ENCODE data around the gene MB21D2. TPM values are rescaled to one million over a fixed set of nuclear protein-coding genes. Genes with fewer than 3 reads are reported as not detected.

The MB21D2 gene
- total and polyA plus RNA-seq, 12 donors, result 1.4 to 16.8 (median 5.8) TPM

DNA sequence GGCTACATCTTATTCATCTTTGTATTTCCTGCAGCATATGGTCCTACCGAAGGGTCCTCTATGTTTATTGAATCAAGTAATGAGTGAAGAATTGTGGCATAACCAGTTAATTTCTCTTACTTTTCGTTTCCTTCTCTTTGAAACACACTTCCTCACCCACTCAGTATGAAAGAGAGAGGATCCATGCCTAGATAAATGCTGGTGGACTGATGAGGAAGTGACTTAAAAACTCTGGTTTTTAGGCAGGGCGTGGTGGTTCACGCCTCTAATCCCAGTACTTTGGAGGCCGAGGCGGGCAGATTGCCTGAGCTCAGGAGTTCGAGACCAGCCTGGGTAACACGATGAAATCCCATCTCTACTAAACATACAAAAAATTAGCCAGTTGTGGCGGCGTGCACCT lies 2.2 kb upstream of the MB21D2 start:
- intact Hi-C loops (cut with DNase I), result loop anchor here (5.0 to 10.0 kb wide), 2 partner anchors 85 to 103 kb away; no protein-coding TSS in a partner anchor
- TF ChIP-seq, protein P1, sequence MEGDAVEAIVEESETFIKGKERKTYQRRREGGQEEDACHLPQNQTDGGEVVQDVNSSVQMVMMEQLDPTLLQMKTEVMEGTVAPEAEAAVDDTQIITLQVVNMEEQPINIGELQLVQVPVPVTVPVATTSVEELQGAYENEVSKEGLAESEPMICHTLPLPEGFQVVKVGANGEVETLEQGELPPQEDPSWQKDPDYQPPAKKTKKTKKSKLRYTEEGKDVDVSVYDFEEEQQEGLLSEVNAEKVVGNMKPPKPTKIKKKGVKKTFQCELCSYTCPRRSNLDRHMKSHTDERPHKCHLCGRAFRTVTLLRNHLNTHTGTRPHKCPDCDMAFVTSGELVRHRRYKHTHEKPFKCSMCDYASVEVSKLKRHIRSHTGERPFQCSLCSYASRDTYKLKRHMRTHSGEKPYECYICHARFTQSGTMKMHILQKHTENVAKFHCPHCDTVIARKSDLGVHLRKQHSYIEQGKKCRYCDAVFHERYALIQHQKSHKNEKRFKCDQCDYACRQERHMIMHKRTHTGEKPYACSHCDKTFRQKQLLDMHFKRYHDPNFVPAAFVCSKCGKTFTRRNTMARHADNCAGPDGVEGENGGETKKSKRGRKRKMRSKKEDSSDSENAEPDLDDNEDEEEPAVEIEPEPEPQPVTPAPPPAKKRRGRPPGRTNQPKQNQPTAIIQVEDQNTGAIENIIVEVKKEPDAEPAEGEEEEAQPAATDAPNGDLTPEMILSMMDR (IDR thresholded peaks at IDR 0.05), result no peak
- TF ChIP-seq POLR2A (IDR thresholded peaks at IDR 0.05), result no peak
- H3K9me3 ChIP-seq (replicated peaks in 1 of 3), result no peaks in the 10 kb centered on the region
- H3K4me3 ChIP-seq, result no peak overlapping the region
- H3K27me3 ChIP-seq, result no peaks in the 10 kb centered on the region
- no peak overlapping the region for H3K27ac ChIP-seq
- no peak for DNase-seq
- 73 to 87% (median 82%) methylated on average over 10 of the region's 10 CpGs for WGBS, 4 donors
- peaks cover 0 to 20% of the 10 kb centered on the region in 2 donors for H3K4me1 ChIP-seq (replicated peaks in 1 of 2)
- no peaks in the 10 kb centered on the region for H3K36me3 ChIP-seq (replicated peaks in 1 of 2)

DNA sequence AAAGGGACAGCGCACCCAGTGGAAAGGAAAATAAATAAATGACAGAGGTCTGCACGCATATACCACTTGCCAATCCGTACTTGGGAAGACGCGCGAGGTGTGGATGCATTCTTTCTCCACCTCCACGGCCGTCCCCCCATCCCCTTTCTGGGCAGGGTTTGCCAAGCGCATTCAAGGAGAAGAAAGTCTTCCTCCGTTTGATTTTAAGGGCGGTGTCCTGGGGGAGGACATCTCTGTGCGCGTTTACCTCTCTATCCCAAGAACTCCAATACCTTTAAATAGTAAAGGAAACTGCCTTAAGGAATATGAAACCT lies 576 bp upstream of the MB21D2 start:
- Histone ChIP-seq H3K36me3 (replicated peaks in 1 of 2) (no peaks in the 10 kb centered on the region), H3K27me3 (no peaks in the 10 kb centered on the region), H3K27ac (peak overlapping the region; percentile 2 to 93 (median 90)), H3K4me3 (peak overlapping the region in 2 of 4 donors; percentile 75 to 91), H3K9me3 (replicated peaks in 1 of 3) (no peaks in the 10 kb centered on the region), H3K4me1 (replicated peaks in 1 of 2) (peaks cover 0 to 20% of the 10 kb centered on the region in 2 donors)
- DNase-seq, result no peak
- 0 to 2% (median 2%) methylated on average over 12 to 13 of the region's 13 CpGs for WGBS, 4 donors
- TF ChIP-seq POLR2A (IDR thresholded peaks at IDR 0.05), result no peak
- TF ChIP-seq, protein P1 (IDR thresholded peaks at IDR 0.05), result peak in 4 of 6 experiments; percentile 11 to 33 (median 26)
- intact Hi-C loops (cut with DNase I), result loop anchor here (5.0 to 10.0 kb wide), 2 partner anchors 83 to 101 kb away; no protein-coding TSS in a partner anchor

DNA sequence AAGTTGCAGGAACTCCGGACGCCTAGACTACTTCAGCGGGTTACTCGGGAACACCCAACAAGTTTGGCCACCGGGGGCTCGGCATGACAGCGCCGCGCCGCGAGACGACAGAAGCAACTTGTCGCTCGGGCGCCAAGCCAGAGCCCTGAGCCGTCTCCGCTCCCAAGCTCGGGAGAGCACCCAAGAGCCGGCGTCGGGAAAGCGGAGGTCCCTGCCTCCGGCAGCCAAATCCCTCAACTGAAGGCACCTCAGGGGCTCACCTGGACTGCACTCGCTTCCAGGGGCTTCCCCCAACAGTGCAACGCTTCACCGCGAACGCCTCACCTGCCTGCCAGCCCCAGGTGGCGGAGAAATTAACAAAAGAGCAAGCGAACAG lies 640 bp downstream of the MB21D2 start:
- intact Hi-C loops (cut with DNase I), result loop anchor here (5.0 to 10.0 kb wide), 2 partner anchors 82 to 100 kb away; no protein-coding TSS in a partner anchor
- peak; percentile 67 to 84 (median 79) for DNase-seq
- H3K9me3 ChIP-seq (replicated peaks in 1 of 3), result no peaks in the 10 kb centered on the region
- WGBS, 4 donors, result 0 to 3% (median 1%) methylated on average over 6 to 30 of the region's 30 CpGs
- H3K36me3 ChIP-seq (replicated peaks in 1 of 2), result no peaks in the 10 kb centered on the region
- no peaks in the 10 kb centered on the region for H3K27me3 ChIP-seq
- H3K27ac ChIP-seq, result peak overlapping the region; percentile 2 to 93 (median 90)
- TF ChIP-seq, protein P1 (IDR thresholded peaks at IDR 0.05), result peak in 1 of 6 experiments; percentile 1
- peak in 1 of 2 donors; percentile 54 for TF ChIP-seq POLR2A (IDR thresholded peaks at IDR 0.05)
- peak overlapping the region in 3 of 4 donors; percentile 35 to 91 (median 75) for H3K4me3 ChIP-seq
- peaks cover 0 to 20% of the 10 kb centered on the region in 2 donors for H3K4me1 ChIP-seq (replicated peaks in 1 of 2)

DNA sequence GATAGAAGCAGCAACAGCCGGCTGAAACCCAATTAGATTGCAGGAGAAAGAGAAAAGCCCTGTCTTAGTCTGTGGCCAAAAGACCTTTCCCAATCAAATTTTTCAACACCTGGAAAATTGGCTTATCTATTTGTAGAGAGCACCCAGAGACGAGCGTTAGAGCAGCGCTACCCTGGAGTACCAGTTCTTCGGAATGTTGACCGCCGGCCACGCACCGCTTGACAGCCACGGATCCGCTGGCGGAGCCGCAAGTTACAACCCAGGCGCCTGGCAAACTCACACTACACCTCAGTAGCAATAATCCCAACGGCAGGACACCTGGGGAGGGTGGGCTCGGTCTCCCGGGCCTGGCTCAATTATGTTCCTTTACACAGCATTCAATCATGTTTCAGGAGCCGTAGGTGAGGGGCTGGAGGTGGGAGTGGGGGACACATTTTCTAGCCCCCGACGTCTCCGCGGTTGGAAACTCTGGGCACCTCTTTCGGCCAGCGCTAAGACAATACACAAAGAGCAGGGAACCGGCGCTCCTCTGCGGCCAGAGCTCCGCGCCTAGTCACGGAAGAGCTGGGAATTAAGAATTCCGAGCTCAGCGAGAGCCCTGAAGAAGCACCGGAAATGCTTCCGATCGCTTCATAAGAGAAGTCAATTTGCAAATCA lies 1.2 kb downstream of the MB21D2 start:
- TF ChIP-seq, protein P1 (IDR thresholded peaks at IDR 0.05), result no peak
- TF ChIP-seq POLR2A (IDR thresholded peaks at IDR 0.05), result no peak
- H3K9me3 ChIP-seq (replicated peaks in 1 of 3), result no peaks in the 10 kb centered on the region
- H3K4me3 ChIP-seq, result peak overlapping the region in 3 of 4 donors; percentile 35 to 91 (median 75)
- peak overlapping the region; percentile 41 to 93 (median 90) for H3K27ac ChIP-seq
- peaks cover 0 to 20% of the 10 kb centered on the region in 2 donors for H3K4me1 ChIP-seq (replicated peaks in 1 of 2)
- intact Hi-C loops (cut with DNase I), result loop anchor here (5.0 to 10.0 kb wide), 2 partner anchors 82 to 99 kb away; no protein-coding TSS in a partner anchor
- DNase-seq, result peak in 6 of 7 donors; percentile 39 to 71 (median 52)
- no peaks in the 10 kb centered on the region for H3K27me3 ChIP-seq
- H3K36me3 ChIP-seq (replicated peaks in 1 of 2), result no peaks in the 10 kb centered on the region
- 0 to 4% (median 2%) methylated on average over 34 to 35 of the region's 35 CpGs for WGBS, 4 donors

Data from adrenal gland (tissue), 12 donors.